RKO (cell line): ENCODE data around the gene DNAAF2.
"Not testable (repeated sequence)": the region's sequence is repeated elsewhere in the genome, so short reads cannot be mapped to it uniquely, and the experiment has no call there.

Experiments used
- DNase-seq: peaks from one replicate; pipeline ENCODE4 v3.0.0-alpha.2; 2016; ENCODE audit warnings: low spot score

Gene DNAAF2

DNA sequence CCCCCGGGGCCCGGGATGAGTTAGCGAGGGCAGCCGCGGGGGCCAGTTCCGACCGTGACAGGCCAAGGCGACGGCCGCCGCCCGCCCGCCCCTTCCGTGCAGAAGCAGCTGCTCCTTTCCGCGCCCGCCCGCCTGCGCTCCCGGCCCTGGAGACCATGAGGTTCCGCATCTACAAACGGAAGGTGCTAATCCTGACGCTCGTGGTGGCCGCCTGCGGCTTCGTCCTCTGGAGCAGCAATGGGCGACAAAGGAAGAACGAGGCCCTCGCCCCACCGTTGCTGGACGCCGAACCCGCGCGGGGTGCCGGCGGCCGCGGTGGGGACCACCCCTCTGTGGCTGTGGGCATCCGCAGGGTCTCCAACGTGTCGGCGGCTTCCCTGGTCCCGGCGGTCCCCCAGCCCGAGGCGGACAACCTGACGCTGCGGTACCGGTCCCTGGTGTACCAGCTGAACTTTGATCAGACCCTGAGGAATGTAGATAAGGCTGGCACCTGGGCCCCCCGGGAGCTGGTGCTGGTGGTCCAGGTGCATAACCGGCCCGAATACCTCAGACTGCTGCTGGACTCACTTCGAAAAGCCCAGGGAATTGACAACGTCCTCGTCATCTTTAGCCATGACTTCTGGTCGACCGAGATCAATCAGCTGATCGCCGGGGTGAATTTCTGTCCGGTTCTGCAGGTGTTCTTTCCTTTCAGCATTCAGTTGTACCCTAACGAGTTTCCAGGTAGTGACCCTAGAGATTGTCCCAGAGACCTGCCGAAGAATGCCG is 13.7 kb downstream of the DNAAF2 start:
- peak; percentile 80 for DNase-seq

DNA sequence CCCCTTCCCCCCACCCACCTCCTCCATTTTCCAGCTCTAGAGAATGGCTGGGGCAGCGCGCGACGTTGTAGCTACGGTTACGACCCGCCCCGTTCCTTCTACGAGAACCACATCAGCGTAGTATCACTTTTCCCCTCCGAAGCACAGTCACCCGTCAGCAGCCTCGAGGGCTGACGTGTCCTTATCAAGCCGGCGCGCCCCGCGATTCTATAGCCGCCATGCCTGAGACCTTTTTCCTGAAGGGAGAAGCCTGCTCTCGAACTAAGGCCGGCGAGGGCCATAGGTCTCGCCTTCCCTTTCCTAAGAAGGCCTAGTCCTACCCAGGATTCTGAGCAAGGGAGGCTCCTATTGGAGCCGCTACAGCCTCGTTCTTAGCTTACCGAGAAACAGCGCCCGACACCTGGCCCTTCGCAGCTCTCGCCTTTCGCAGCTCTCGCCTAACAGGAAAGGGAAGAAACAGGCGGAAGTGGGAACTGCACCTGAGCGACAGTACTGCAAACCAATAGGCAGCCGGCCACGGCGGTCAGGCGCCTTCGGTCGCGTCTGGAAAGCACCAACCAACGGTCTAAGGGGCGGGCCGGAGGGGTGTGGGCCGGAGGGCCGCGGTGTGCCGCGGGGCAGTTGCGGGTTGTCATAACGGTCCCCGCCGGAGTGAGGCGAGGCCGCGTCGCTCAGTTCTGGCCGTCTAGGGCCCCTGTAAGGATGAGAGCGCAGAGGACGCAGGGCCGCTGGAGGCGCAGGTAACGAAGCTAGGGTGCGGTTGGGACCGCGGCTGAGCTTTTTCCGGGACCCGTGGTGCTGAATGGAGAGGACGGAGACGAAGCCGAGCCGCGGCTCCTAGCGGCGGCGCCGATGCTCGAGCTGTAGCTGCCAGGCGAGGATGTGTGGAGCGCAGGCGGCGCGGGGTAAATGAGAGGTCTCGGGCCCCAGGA is 14.6 kb downstream of the DNAAF2 start, which contains the start of the genes MGAT2 and RPL36AL:
Gene MGAT2 (plus strand): TSS at position 618 of the 932 bp plus-strand sequence. CDS start 470 bp downstream, outside the sequence.
Gene RPL36AL (minus strand): TSS at position 445 of the 932 bp plus-strand sequence. CDS start 1,522 bp downstream, outside the sequence.
- DNase-seq = peak; percentile 98

- peak; percentile 36 for DNase-seq
These were observed 15.3 kb downstream of the DNAAF2 start for GRCh38 chr14:49619730-49620129.

DNA sequence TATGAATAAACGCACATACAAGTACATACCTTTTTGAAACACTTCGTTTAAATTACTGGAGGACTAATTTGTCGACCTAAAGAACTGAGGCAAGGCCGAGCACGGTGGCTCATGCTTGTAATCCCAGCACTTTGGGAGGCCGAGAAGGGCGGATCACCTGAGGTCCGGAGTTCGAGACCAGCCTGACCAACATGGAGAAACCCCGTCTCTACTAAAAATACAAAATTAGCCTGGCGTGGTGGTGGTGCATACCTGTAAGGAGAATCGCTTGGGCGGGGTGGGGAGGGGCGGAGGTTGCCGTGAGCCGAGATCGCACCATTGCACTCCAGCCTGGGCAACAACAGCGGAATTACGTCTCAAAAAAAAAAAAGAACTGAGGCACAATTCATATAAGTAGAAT is 15.8 kb downstream of the DNAAF2 start:
- not testable (repeated sequence) for DNase-seq

DNA sequence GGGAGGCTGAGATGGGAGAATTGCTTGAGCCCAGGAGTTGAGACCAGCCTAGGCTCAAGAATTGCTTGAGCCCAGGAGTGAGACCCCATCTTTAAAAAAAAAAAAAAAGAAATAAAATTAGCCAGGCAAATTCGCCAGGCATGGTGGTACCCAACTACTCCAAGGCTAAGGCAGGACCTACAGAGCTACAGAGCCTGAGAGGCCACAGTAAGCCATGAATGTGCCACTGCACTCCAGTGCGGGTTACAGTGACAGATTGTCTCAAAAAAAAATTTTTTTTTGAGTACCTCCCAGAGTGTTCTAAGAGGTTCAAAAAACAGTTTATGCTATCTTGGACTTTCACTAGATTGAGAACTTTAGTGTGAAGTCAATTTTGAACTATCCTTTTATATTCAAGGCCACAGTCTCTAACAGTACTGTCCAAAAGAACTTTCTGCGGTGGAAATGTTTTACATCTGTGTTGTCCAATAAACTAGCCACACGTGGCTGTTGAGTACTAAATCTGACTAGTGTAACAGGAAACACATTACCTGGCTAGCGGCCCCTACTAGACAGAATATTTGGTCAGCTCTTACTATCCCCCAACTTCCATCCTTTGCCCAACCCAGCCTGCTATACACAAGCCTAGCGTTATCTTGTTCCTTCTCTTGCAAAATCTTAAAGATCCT is 17.1 kb downstream of the DNAAF2 start:
- DNase-seq = no peak

GRCh38 chr14:49615776-49616175 is 19.3 kb downstream of the DNAAF2 start:
- DNase-seq = no peak

DNA sequence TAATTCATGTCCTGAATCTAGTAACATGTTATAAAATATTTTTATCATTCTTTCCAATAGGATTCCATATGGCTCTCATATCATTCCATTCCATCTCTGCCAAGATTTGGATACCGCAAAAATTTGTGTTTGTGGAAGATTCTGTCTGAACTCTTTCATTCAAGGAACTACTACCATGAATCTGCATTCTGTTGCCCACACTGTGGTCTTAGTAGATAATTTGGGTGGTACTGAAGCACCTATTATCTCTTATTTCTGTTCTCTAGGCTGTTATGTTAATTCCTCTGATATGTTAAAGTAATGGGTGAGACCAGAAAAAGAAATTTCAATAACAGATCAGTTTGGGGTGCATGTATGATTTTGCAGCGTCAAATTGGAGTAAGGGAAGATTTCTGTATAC is 20.8 kb downstream of the DNAAF2 start:
- no peak for DNase-seq

DNA sequence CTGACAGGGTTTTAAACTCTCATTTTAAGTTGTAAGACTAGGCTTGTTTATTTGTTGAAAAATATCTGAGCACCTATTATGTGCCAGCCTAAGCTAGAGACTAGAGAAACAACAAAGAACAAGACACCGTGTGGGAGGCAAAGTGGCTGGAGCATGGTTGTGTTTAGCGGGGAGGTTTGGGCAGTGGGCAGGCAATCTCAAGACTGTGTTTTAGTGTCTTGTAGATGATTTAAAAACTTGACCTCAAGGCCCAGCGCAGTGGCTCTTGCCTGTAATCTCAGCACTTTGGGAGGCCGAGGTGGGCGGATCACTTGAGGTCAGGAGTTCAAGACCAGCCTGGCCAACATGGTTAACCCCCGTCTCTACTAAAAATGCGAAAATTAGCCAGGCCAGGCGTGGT is 22.4 kb downstream of the DNAAF2 start:
- no peak for DNase-seq

DNA sequence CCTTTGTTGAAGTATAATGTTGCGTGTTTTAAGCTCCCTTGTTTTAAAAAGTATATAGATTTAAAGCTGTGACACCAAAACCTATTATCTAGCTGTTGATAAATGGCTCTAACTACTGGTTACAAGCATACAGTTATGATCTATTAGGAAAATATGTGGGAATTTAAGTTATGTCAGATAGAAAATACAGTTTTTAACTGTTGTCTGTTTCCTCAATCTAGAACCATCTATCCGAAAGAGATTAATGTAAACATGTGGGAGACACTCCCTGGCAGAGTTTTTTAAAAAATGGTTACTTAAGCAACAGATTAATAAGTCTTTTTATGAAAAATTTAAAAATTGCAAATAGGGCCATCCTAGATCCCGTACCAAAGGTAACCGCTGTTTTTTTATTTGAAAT is 22.8 kb downstream of the DNAAF2 start:
- DNase-seq = no peak

DNA sequence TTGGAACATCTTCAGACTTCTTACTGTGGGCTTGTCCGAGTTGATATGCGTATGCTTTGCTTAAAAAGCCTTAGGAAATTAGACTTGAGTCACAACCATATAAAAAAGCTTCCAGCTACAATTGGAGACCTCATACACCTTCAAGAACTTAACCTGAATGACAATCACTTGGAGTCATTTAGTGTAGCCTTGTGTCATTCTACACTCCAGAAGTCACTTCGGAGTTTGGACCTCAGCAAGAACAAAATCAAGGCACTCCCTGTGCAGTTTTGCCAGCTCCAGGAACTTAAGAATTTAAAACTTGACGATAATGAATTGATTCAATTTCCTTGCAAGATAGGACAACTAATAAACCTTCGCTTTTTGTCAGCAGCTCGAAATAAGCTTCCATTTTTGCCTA is 27.5 kb downstream of the DNAAF2 start:
- DNase-seq = no peak

DNA sequence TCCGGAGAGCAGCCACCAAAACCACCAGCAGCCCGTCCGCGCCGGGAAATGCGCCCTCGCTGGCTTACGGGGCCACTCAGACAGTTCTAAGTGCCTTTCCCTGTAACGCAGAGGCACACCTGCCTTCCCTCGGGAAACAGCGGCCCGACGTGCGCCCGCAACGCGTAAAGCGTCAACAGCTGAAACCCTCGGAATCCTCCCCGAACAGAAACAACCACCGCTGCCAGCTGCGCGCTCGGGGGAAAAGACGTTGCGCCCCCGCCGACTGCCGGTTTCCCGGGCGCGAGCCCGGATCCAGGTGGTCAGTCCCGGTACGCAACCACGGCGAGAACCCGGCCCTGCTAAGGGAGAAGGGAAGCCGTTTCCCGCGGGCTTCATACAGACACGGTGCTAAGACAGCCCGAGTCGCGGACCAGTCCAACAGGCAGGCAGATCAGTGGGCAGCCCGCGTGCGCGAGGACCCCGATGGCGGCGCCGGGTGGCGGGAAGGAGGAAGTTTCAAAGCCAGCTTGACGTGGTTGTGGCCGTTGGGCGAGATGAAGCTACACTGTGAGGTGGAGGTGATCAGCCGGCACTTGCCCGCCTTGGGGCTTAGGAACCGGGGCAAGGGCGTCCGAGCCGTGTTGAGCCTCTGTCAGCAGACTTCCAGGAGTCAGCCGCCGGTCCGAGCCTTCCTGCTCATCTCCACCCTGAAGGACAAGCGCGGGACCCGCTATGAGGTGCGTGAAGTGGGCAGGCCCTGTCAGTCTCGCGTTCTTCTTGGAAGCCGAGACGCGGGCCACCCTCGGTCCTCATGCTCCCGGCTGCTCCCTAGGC is 36.4 kb downstream of the DNAAF2 start, which contains the start of gene LRR1:
Gene LRR1 (plus strand): TSS at position 456 of the 816 bp plus-strand sequence. CDS start 81 bp downstream, at position 537.
- peak; percentile 82 for DNase-seq

DNA sequence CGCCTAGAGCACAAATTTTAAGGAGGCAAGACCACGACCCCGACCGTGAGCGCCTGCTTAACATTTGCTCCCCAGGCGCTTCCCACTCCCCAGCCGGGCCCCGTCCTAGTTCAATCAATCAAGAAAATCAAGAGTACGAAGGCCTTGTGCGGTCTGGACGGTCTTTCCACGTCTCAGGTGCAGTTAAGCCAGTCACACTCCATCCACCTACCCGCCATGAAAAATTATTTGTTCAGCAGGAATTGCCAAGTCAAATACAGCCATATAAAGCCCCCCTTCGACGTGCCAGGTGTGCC is 36.9 kb downstream of the DNAAF2 start:
- DNase-seq = no peak

GRCh38 chr14:49594347-49595091 is 40.5 kb downstream of the DNAAF2 start:
- no peak for DNase-seq

DNA sequence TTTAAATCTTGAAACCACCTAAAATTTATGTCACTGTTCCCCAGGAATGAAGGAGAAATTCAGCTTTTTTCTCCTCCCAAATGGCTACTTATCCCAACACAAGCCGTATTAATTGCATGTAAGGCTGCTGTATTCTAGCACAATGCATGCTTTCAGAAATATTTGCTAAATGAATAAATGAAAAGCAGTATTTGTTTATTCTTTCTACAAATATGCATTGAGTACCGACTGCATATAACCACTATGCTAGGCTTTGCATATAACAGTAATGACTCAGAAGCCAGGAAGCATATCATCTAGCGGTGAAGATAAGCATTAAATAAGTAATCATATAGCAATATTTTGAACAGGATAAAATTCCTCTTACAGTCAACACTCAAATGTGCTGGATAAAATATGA is 42.0 kb downstream of the DNAAF2 start:
- no peak for DNase-seq

- no peak for DNase-seq
These were observed 45.7 kb downstream of the DNAAF2 start for GRCh38 chr14:49589387-49589786.

DNA sequence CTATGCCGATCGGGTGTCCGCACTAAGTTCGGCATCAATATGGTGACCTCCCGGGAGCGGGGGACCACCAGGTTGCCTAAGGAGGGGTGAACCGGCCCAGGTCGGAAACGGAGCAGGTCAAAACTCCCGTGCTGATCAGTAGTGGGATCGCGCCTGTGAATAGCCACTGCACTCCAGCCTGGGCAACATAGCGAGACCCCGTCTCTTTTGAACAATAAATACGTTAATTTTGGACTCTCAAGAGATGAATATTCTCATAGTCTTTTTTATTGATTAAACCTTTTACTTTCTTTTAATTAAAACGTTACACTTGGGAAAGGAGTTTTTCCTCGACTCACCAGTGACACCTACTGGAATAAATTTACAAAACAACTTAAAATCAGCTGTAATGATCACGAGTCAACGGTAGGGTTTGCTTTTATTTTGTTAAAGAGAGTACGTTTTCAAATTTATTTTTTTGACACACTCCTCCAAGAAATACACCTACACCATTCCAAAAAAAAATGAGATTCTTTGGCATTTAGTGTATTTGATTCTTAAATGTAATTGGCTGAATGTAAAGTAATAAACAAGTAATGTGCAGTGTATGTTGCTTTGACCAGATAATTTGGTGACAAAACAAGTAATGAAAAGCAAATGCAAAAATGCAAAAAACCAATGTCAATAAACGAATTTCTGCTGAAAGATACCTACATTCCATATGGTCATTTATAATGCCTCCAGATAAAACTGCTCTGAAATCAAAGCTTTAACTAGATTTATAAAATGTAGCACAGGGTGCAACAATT is 48.2 kb downstream of the DNAAF2 start:
- peak; percentile 86 for DNase-seq

- peak; percentile 99 for DNase-seq
These were observed 49.0 kb downstream of the DNAAF2 start, which contains the start of gene RPS29 for GRCh38 chr14:49585803-49586672. Gene RPS29, minus strand, starts transcription at chr14:49586380. Its CDS starts 34 bp downstream, at chr14:49586346.

DNA sequence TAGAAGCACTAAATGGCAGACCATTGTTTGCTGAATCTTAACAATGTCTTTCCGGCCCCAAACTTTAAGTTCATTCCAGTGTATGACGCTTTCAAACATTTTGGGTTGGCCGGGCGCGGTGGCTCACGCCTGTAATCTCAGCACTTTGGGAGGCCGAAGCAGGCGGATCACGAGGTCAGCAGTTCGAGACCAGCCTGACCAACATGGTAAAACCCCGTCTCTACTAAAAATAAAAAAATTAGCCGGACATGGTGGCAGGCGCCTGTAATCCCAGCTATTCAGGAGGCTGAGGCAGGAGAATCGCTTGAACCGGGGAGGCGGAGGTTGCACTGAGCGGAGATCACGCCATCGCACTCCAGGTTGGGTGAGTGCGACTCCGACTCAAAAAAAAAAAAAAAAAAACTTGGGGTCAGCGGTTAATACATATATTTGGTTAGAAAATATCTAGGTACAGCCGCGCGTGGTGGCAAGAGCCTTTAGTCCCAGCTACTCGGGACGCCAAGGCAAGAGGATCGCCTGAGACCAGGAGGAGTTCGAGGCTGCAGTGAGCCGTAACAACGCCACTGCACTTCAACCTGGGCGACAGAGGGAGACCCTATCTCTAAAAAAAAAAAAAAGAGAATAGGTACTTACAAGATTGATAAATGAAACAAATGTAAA is 49.9 kb downstream of the DNAAF2 start:
- DNase-seq = peak; percentile 49
